CD14-positive monocyte (primary cell): ENCODE results near the gene WIPI1. TPM values are rescaled to one million over a fixed set of nuclear protein-coding genes. Genes with fewer than 3 reads are reported as not detected.

Experiments
- DNase-seq, 3 donors: peaks; one replicate each; pipeline ENCODE4 v3.0.0-alpha.2; 2011 to 2022
- H2AFZ ChIP-seq: 2 replicates; pipeline ENCODE4 v1.6.0; 2012; ENCODE audit warnings: mild to moderate bottlenecking, low read depth, low read length, inconsistent platforms; ENCODE audit not compliant: insufficient read depth, poor library complexity, severe bottlenecking
- H3K27ac ChIP-seq, 2 donors: 1 replicate in 1 of 2; 2 replicates in 1 of 2; pipeline ENCODE4 v1.5.1; 2012 to 2013; ENCODE audit warnings: low read length in 2 of 2, control low read depth in 1 of 2, inconsistent platforms in 1 of 2, low read depth in 1 of 2, mild to moderate bottlenecking in 1 of 2
- H3K27me3 ChIP-seq, 2 donors: one replicate each; pipeline versions ENCODE4 v1.6.0 to v1.6.1; 2011 to 2013; ENCODE audit warnings: low read length in 2 of 2; ENCODE audit not compliant: control insufficient read depth in 2 of 2, insufficient read depth in 2 of 2
- H3K36me3 ChIP-seq, 2 donors: replicated peaks in 1 of 2; 1 replicate in 1 of 2; 2 replicates in 1 of 2; pipeline versions ENCODE4 v1.5.1 to v1.6.1; 2012 to 2013; ENCODE audit warnings: low read length in 2 of 2, control low read depth in 1 of 2, inconsistent platforms in 1 of 2, mild to moderate bottlenecking in 1 of 2; ENCODE audit not compliant: insufficient read depth in 2 of 2, control insufficient read depth in 1 of 2
- H3K4me1 ChIP-seq, 2 donors: 1 replicate in 1 of 2; 2 replicates in 1 of 2; pipeline versions ENCODE4 v1.5.1 to v1.6.1; 2012 to 2013; ENCODE audit warnings: low read length in 2 of 2, control low read depth in 1 of 2, inconsistent platforms in 1 of 2, mild to moderate bottlenecking in 1 of 2, moderate library complexity in 1 of 2; ENCODE audit not compliant: insufficient read depth in 2 of 2, control insufficient read depth in 1 of 2
- H3K4me2 ChIP-seq: replicated peaks from 2 replicates; pipeline ENCODE3; 2012; ENCODE audit warnings: low read length, moderate library complexity, mild to moderate bottlenecking; ENCODE audit not compliant: poor library complexity, severe bottlenecking; ENCODE audit errors: extremely low read depth
- H3K4me3 ChIP-seq, 3 experiments: fragments of 200-600 bp in 1 of 3; sonication (generic) in 1 of 3; replicated peaks in 1 of 3; 1 replicate in 2 of 3; 2 replicates in 1 of 3; pipeline ENCODE4 v1.5.1; 2011 to 2013; ENCODE audit warnings: low read length in 3 of 3, mild to moderate bottlenecking in 3 of 3, control low read depth in 2 of 3, low read depth in 2 of 3, inconsistent platforms in 1 of 3, moderate library complexity in 1 of 3
- H3K79me2 ChIP-seq: 2 replicates; pipeline ENCODE4 v1.6.0; 2012; ENCODE audit warnings: mild to moderate bottlenecking, control low read depth, inconsistent platforms, low read length, moderate library complexity; ENCODE audit not compliant: insufficient read depth
- H3K9ac ChIP-seq: 2 replicates; pipeline ENCODE4 v1.6.0; 2017; ENCODE audit warnings: low read length, mild to moderate bottlenecking; ENCODE audit not compliant: insufficient read depth, poor library complexity, severe bottlenecking
- H3K9me3 ChIP-seq, 2 donors: replicated peaks in 1 of 2; 1 replicate in 1 of 2; 2 replicates in 1 of 2; pipeline versions ENCODE4 v1.5.1 to v1.6.1; 2012 to 2013; ENCODE audit warnings: low read length in 2 of 2, control low read depth in 1 of 2; ENCODE audit not compliant: control insufficient read depth in 1 of 2, insufficient read depth in 1 of 2
- H4K20me1 ChIP-seq: 2 replicates; pipeline ENCODE4 v1.6.0; 2012; ENCODE audit warnings: mild to moderate bottlenecking, low read length, control low read depth, moderate library complexity; ENCODE audit not compliant: insufficient read depth
- H3K27ac Mint-ChIP-seq, 7 donors: one replicate each; pipeline ENCODE4 v1.8.0; 2020; ENCODE audit warnings: mild to moderate bottlenecking in 7 of 7, mixed read lengths in 7 of 7, moderate library complexity in 6 of 7, inconsistent platforms in 2 of 7
- H3K27me3 Mint-ChIP-seq, 3 donors: one replicate each; pipeline ENCODE4 v1.8.0; 2021 to 2022; ENCODE audit warnings: low read depth in 3 of 3, mild to moderate bottlenecking in 3 of 3, mixed read lengths in 3 of 3, moderate library complexity in 3 of 3, inconsistent platforms in 1 of 3
- H3K36me3 Mint-ChIP-seq, 2 donors: one replicate each; pipeline ENCODE4 v1.8.0; 2020; ENCODE audit warnings: mixed read lengths in 2 of 2, inconsistent platforms in 1 of 2, mild to moderate bottlenecking in 1 of 2
- H3K4me1 Mint-ChIP-seq: one replicate; pipeline ENCODE4 v1.8.0; 2020; ENCODE audit warnings: mild to moderate bottlenecking, mixed read lengths
- H3K4me3 Mint-ChIP-seq, 2 donors: one replicate each; pipeline ENCODE4 v1.8.0; 2020; ENCODE audit warnings: mild to moderate bottlenecking in 2 of 2, mixed read lengths in 2 of 2, moderate library complexity in 1 of 2
- H3K9me3 Mint-ChIP-seq, 7 donors: one replicate each; pipeline ENCODE4 v1.8.0; 2020 to 2022; ENCODE audit warnings: mixed read lengths in 7 of 7, mild to moderate bottlenecking in 6 of 7, moderate library complexity in 6 of 7, inconsistent platforms in 2 of 7
- WGBS: methylation state at CpG from one replicate; pipeline ENCODE4 v1.1.5; 2013; ENCODE audit warnings: missing lambda C conversion rate; ENCODE audit not compliant: insufficient coverage; 5-methylcytosine and 5-hydroxymethylcytosine counted together
- intact Hi-C, 2 donors: fragments of 100-400 bp; cut with micrococcal nuclease; formaldehyde crosslinking; loops; one replicate each; pipeline versions ENCODE4 v1.15.0 to v1.15.1; 2023
- polyA plus RNA-seq, 3 donors: library from polyadenylated mRNA; depleted of rRNA in 1 of 3; unstranded in 2 of 3; stranded (reverse) in 1 of 3; fragments of 300-500 nt in 2 of 3; fragments of >200 nt in 1 of 3; fragmentation: Illumina TruSeq in 2 of 3; gene quantifications; 1 replicate in 2 of 3; 2 replicates in 1 of 3; pipeline ENCODE4 v1.2.3, GENCODE V29; 2012 to 2021
- TF ChIP-seq, protein P1 (sequence below): fragments of 200-600 bp; IDR thresholded peaks from one replicate; pipeline ENCODE4 v1.8.0; 2022; ENCODE audit warnings: antibody characterized with exemption, mild to moderate bottlenecking

The WIPI1 gene
- polyA plus RNA-seq, 3 donors, result 19.9 to 31.9 (median 22.1) TPM

DNA sequence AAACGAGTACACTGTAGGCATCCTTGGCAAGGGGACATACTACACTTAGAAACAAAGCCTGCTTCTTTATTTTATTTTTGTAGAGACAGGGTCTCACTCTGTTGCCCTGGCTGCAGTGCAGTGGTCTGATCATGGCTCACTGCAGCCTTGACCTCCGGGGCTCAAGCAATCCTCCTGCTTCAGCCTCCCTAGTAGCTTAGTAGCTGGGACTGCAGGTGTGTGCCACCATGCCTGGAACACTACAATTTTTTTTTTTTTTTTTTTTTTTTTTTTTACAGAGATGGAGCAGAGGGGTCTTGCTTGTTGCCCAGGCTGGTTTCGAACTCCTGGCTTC lies 78.2 kb downstream of the WIPI1 start:
- Histone ChIP-seq H4K20me1 (no peaks in the 10 kb centered on the region), H2AFZ (no peak overlapping the region), H3K9me3 (no peaks in the 10 kb centered on the region), H3K9ac (peak overlapping the region; percentile 32), H3K36me3 (peaks cover 0 to 3% of the 10 kb centered on the region in 2 donors), H3K4me2 (no peak overlapping the region), H3K27me3 (no peaks in the 10 kb centered on the region), H3K4me1 (peaks cover 36 to 45% of the 10 kb centered on the region in 2 donors), H3K79me2 (no peaks in the 10 kb centered on the region), H3K4me3 (no peak overlapping the region), H3K27ac (peak overlapping the region; percentile 72 to 83)
- Mint-ChIP-seq H3K9me3 (peaks cover 0 to 5% (median 0%) of the 10 kb centered on the region in 7 donors), H3K4me1 (peaks cover 54% of the 10 kb centered on the region), H3K27me3 (peaks cover 0 to 5% (median 0%) of the 10 kb centered on the region in 3 donors), H3K36me3 (peaks cover 26 to 31% of the 10 kb centered on the region in 2 donors), H3K4me3 (no peak overlapping the region), H3K27ac (peak overlapping the region; percentile 73 to 99 (median 95))
- TF ChIP-seq, protein P1, sequence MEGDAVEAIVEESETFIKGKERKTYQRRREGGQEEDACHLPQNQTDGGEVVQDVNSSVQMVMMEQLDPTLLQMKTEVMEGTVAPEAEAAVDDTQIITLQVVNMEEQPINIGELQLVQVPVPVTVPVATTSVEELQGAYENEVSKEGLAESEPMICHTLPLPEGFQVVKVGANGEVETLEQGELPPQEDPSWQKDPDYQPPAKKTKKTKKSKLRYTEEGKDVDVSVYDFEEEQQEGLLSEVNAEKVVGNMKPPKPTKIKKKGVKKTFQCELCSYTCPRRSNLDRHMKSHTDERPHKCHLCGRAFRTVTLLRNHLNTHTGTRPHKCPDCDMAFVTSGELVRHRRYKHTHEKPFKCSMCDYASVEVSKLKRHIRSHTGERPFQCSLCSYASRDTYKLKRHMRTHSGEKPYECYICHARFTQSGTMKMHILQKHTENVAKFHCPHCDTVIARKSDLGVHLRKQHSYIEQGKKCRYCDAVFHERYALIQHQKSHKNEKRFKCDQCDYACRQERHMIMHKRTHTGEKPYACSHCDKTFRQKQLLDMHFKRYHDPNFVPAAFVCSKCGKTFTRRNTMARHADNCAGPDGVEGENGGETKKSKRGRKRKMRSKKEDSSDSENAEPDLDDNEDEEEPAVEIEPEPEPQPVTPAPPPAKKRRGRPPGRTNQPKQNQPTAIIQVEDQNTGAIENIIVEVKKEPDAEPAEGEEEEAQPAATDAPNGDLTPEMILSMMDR, result no peak
- no peak for DNase-seq
- WGBS, result 100% methylated on average over 1 of the region's 3 CpGs
- intact Hi-C loops, result loop anchor here in 1 of 2 donors (2.0 kb wide), 1 partner anchor 66 kb away; no protein-coding TSS in a partner anchor

DNA sequence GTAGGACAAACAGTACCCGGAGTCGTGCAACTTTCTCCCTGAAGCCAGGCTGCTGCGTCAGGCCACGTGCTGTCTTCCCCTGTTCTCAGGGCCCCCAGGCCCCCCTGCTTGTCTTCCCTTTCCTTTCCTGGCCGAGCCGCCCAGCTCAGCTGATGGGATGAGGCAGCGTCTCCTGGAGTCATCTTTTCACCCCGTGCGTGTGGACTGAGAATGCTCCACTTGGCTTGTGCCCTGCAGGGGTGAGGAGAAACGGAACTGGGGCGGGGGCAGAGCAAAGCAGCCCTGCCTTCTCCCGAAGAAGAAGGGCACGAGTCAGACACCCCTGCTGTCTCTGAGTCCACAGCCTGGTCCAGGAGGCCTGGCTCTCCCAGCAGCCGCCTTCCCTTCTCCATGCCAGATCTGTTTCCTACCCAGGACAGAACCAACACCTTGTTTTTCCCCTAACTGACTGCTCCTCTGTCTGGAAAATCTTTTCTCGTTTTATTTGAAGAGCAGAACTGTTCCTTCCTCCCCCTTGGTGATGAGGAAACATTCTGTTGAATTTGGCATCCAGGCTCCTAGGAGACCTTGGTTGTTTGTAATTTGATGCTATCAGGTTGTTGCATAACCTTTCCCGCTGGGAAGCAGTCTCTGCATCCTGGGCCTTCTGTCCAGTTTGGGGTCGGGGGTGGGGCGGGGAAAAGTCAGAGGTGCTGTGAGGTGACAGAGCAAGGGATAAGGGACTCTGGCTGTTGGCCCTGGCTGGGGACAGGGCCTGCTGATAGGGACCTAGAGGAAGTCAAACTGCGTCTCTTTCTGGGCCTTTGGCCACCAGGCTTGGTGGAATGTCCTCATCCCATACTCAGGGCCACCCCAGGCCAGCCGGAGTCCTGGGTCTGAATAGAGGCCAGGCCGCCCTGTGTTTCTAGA lies 78.8 kb downstream of the WIPI1 start:
- Mint-ChIP-seq H3K27me3 (peaks cover 0 to 5% (median 2%) of the 10 kb centered on the region in 3 donors), H3K27ac (peak overlapping the region; percentile 92 to 99 (median 95)), H3K4me1 (peaks cover 47% of the 10 kb centered on the region), H3K4me3 (peak overlapping the region; percentile 62 to 86), H3K36me3 (peaks cover 29 to 31% of the 10 kb centered on the region in 2 donors), H3K9me3 (peaks cover 0 to 5% (median 0%) of the 10 kb centered on the region in 7 donors)
- Histone ChIP-seq H3K27ac (peak overlapping the region; percentile 72 to 83), H3K79me2 (no peaks in the 10 kb centered on the region), H3K9me3 (no peaks in the 10 kb centered on the region), H3K4me2 (peak overlapping the region; percentile 15), H3K4me1 (peaks cover 30 to 39% of the 10 kb centered on the region in 2 donors), H3K36me3 (peaks cover 0 to 3% of the 10 kb centered on the region in 2 donors), H3K9ac (peak overlapping the region; percentile 47), H4K20me1 (no peaks in the 10 kb centered on the region), H3K27me3 (no peaks in the 10 kb centered on the region), H3K4me3 (peak overlapping the region in 1 of 3 experiments; percentile 20), H2AFZ (peak overlapping the region; percentile 7)
- peak; percentile 85 to 91 (median 91) for DNase-seq
- intact Hi-C loops, result loop anchor here in 1 of 2 donors (2.0 kb wide), 1 partner anchor 66 kb away; no protein-coding TSS in a partner anchor
- WGBS, result 42% methylated on average over 9 of the region's 21 CpGs
- TF ChIP-seq, protein P1, result no peak
